ENCODE results near the gene IFT52.
"Not testable (repeated sequence)": the region's sequence is repeated elsewhere in the genome, so short reads cannot be mapped to it uniquely, and the experiment has no call there.

Gene IFT52

GRCh38 chr20:43590036-43590391, 723 bp upstream of the IFT52 start:
- Histone ChIP-seq H3K27me3 (ENCODE audit: control insufficient read depth, insufficient read depth, low read length) (no peaks in the 10 kb centered on the region), H3K9me3 (replicated peaks; ENCODE audit: low read length) (no peaks in the 10 kb centered on the region), H3K4me1 (ENCODE audit: control insufficient read depth, insufficient read depth, low read length) (peaks cover 17% of the 10 kb centered on the region), H3K4me3 (ENCODE audit: low read length) (peak overlapping the region; percentile 97), H3K4me2 (ENCODE audit: low read length) (peak overlapping the region; percentile 82), H3K36me3 (ENCODE audit: insufficient read depth, low read length) (peaks cover 4% of the 10 kb centered on the region), H3K9ac (ENCODE audit: low read depth, low read length) (peak overlapping the region; percentile 90)

- not testable (repeated sequence) for H3K27me3 ChIP-seq (ENCODE audit: control insufficient read depth, insufficient read depth, low read length); H3K4me2 ChIP-seq (ENCODE audit: low read length); H3K9ac ChIP-seq (ENCODE audit: low read depth, low read length); H3K4me3 ChIP-seq (ENCODE audit: low read length); H3K4me1 ChIP-seq (ENCODE audit: control insufficient read depth, insufficient read depth, low read length); H3K9me3 ChIP-seq (replicated peaks; ENCODE audit: low read length)
- peaks cover 30% of the 10 kb centered on the region for H3K36me3 ChIP-seq (ENCODE audit: insufficient read depth, low read length)
These were observed 11.2 kb downstream of the IFT52 start for GRCh38 chr20:43601960-43602359.

DNA sequence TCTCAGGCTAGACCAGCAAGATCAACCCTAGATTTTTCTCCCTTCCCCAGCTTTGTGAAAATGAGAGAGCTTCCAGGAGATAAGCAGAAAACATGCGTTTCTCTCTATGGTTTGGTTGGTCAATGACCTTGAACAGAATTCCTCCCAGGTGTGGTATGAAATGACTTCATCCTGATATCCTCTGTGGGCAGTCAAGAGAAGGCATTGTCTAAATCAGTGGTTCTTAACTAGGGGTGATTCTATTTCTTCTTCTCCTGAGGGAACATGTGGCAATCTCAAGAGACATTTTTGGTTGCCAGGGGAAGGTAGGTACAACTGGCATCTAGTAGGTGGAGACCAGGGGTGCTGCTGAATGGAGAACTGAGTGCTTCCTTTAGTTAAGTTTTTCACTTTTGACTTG, 12.4 kb downstream of the IFT52 start:
- no peaks in the 10 kb centered on the region for H3K4me1 ChIP-seq (ENCODE audit: control insufficient read depth, insufficient read depth, low read length)
- no peaks in the 10 kb centered on the region for H3K27me3 ChIP-seq (ENCODE audit: control insufficient read depth, insufficient read depth, low read length)
- H3K9me3 ChIP-seq (replicated peaks; ENCODE audit: low read length): no peaks in the 10 kb centered on the region
- no peak overlapping the region for H3K4me2 ChIP-seq (ENCODE audit: low read length)
- no peak overlapping the region for H3K9ac ChIP-seq (ENCODE audit: low read depth, low read length)
- peaks cover 28% of the 10 kb centered on the region for H3K36me3 ChIP-seq (ENCODE audit: insufficient read depth, low read length)
- H3K4me3 ChIP-seq (ENCODE audit: low read length): no peak overlapping the region

- H3K4me3 ChIP-seq (ENCODE audit: low read length): no peak overlapping the region
- H3K27me3 ChIP-seq (ENCODE audit: control insufficient read depth, insufficient read depth, low read length): no peaks in the 10 kb centered on the region
- no peak overlapping the region for H3K9ac ChIP-seq (ENCODE audit: low read depth, low read length)
- H3K4me1 ChIP-seq (ENCODE audit: control insufficient read depth, insufficient read depth, low read length): no peaks in the 10 kb centered on the region
- no peaks in the 10 kb centered on the region for H3K9me3 ChIP-seq (replicated peaks; ENCODE audit: low read length)
- H3K4me2 ChIP-seq (ENCODE audit: low read length): no peak overlapping the region
- H3K36me3 ChIP-seq (ENCODE audit: insufficient read depth, low read length): peaks cover 18% of the 10 kb centered on the region
These were observed 15.0 kb downstream of the IFT52 start for GRCh38 chr20:43605715-43606114.

DNA sequence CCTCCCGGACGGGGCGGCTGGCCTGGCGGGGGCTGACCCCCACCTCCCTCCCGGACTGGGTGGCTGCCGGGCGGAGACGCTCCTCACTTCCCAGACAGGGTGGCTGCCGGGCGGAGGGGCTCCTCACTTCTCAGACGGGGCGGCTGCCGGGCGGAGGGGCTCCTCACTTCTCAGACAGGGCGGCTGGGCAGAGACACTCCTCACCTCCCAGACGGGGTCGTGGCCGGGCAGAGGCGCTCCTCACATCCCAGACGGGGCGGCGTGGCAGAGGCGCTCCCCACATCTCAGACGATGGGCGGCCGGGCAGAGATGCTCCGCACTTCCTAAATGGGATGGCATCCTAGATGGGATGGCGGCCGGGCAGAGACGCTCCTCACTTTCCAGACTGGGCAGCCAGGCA, 16.5 kb downstream of the IFT52 start:
- not testable (repeated sequence) for H3K9me3 ChIP-seq (replicated peaks; ENCODE audit: low read length)
- H3K36me3 ChIP-seq (ENCODE audit: insufficient read depth, low read length): peaks cover 17% of the 10 kb centered on the region

GRCh38 chr20:43631598-43631997, 40.9 kb downstream of the IFT52 start:
- Histone ChIP-seq H3K27me3 (ENCODE audit: control insufficient read depth, insufficient read depth, low read length) (no peaks in the 10 kb centered on the region), H3K4me1 (ENCODE audit: control insufficient read depth, insufficient read depth, low read length) (no peaks in the 10 kb centered on the region), H3K4me2 (ENCODE audit: low read length) (no peak overlapping the region), H3K4me3 (ENCODE audit: low read length) (no peak overlapping the region), H3K9me3 (replicated peaks; ENCODE audit: low read length) (no peaks in the 10 kb centered on the region), H3K9ac (ENCODE audit: low read depth, low read length) (no peak overlapping the region), H3K36me3 (ENCODE audit: insufficient read depth, low read length) (peaks cover 23% of the 10 kb centered on the region)

More for the DNA sequence above, 16.5 kb downstream of the IFT52 start:
- H3K27me3 ChIP-seq (ENCODE audit: control insufficient read depth, insufficient read depth, low read length); H3K4me3 ChIP-seq (ENCODE audit: low read length); H3K9ac ChIP-seq (ENCODE audit: low read depth, low read length); H3K4me2 ChIP-seq (ENCODE audit: low read length); H3K4me1 ChIP-seq (ENCODE audit: control insufficient read depth, insufficient read depth, low read length): not testable (repeated sequence)

DNA sequence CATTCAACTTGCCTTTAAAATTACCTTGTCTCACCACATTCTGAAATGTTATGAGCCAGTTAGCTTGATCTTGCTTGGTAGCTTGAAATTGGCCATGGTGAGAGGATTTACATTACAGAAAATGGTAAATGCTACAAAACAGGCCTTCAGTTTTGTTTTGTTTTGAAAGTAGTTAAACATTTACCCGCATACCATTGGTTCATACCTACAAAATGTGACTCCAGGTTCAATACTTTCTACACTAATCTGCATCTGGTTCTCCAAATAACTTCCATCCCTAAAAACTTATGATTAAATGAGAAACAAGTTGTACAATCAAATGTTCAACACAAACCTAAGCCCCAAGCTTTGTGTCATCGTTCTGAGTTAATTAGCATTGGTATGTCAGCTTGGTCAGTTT, 45.7 kb downstream of the IFT52 start:
- peaks cover 29% of the 10 kb centered on the region for H3K36me3 ChIP-seq (ENCODE audit: insufficient read depth, low read length)
- H3K9ac ChIP-seq (ENCODE audit: low read depth, low read length): no peak overlapping the region
- no peaks in the 10 kb centered on the region for H3K4me1 ChIP-seq (ENCODE audit: control insufficient read depth, insufficient read depth, low read length)
- no peaks in the 10 kb centered on the region for H3K27me3 ChIP-seq (ENCODE audit: control insufficient read depth, insufficient read depth, low read length)
- H3K4me2 ChIP-seq (ENCODE audit: low read length): no peak overlapping the region
- H3K4me3 ChIP-seq (ENCODE audit: low read length): no peak overlapping the region
- no peaks in the 10 kb centered on the region for H3K9me3 ChIP-seq (replicated peaks; ENCODE audit: low read length)

DNA sequence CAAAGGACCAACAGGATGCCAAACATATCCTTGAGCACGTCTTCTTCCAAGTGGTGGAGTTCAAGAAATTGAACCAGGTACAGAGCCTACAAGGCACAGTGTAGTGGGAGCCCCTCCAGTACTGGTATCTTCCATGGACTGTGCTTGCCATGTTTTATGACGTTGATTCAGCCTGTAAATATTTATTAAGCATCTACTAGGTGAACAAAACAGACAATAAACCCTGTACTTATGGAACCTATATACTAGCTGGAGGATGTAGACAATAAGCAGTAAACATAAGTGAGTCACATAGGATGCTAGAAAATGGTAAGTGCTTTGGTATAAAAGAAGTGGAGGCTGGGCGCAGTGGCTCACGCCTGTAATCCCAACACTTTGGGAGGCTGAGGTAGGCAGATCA, 51.8 kb downstream of the IFT52 start:
- no peaks in the 10 kb centered on the region for H3K4me1 ChIP-seq (ENCODE audit: control insufficient read depth, insufficient read depth, low read length)
- no peaks in the 10 kb centered on the region for H3K9me3 ChIP-seq (replicated peaks; ENCODE audit: low read length)
- H3K36me3 ChIP-seq (ENCODE audit: insufficient read depth, low read length): peaks cover 30% of the 10 kb centered on the region
- no peak overlapping the region for H3K9ac ChIP-seq (ENCODE audit: low read depth, low read length)
- H3K4me2 ChIP-seq (ENCODE audit: low read length): no peak overlapping the region
- no peak overlapping the region for H3K4me3 ChIP-seq (ENCODE audit: low read length)
- no peaks in the 10 kb centered on the region for H3K27me3 ChIP-seq (ENCODE audit: control insufficient read depth, insufficient read depth, low read length)

- H3K4me3 ChIP-seq (ENCODE audit: low read length): no peak overlapping the region
- no peaks in the 10 kb centered on the region for H3K27me3 ChIP-seq (ENCODE audit: control insufficient read depth, insufficient read depth, low read length)
- no peaks in the 10 kb centered on the region for H3K4me1 ChIP-seq (ENCODE audit: control insufficient read depth, insufficient read depth, low read length)
- H3K9ac ChIP-seq (ENCODE audit: low read depth, low read length): no peak overlapping the region
- no peak overlapping the region for H3K4me2 ChIP-seq (ENCODE audit: low read length)
- H3K36me3 ChIP-seq (ENCODE audit: insufficient read depth, low read length): peaks cover 10% of the 10 kb centered on the region
- H3K9me3 ChIP-seq (replicated peaks; ENCODE audit: low read length): no peaks in the 10 kb centered on the region
These were observed 60.3 kb downstream of the IFT52 start for GRCh38 chr20:43650997-43651525.

GRCh38 chr20:43651650-43652184, 61.0 kb downstream of the IFT52 start:
- H3K36me3 ChIP-seq (ENCODE audit: insufficient read depth, low read length); H3K4me1 ChIP-seq (ENCODE audit: control insufficient read depth, insufficient read depth, low read length); H3K4me3 ChIP-seq (ENCODE audit: low read length); H3K27me3 ChIP-seq (ENCODE audit: control insufficient read depth, insufficient read depth, low read length); H3K9ac ChIP-seq (ENCODE audit: low read depth, low read length); H3K4me2 ChIP-seq (ENCODE audit: low read length); H3K9me3 ChIP-seq (replicated peaks; ENCODE audit: low read length): not testable (repeated sequence)

DNA sequence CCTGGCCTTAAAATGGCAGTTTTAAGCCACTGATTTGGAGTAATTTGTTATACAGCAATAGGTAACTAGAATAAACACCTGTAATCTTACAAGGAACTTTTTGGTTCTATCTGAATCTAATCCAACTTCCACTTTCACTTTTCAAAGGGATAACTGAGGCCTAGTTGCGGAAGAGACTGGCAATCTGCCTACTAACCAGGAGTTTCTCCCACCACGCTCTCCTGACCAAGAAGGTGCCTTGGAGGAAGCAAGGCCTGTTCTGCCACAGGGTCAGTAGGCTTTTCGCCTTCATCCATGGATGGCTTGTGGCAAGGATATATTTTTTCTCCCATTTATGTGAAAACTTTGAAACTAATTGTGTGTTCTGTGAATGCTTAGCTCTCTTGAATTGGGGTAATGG, 63.2 kb downstream of the IFT52 start:
- no peak overlapping the region for H3K9ac ChIP-seq (ENCODE audit: low read depth, low read length)
- H3K4me3 ChIP-seq (ENCODE audit: low read length): no peak overlapping the region
- H3K4me2 ChIP-seq (ENCODE audit: low read length): no peak overlapping the region
- H3K9me3 ChIP-seq (replicated peaks; ENCODE audit: low read length): no peaks in the 10 kb centered on the region
- no peaks in the 10 kb centered on the region for H3K27me3 ChIP-seq (ENCODE audit: control insufficient read depth, insufficient read depth, low read length)
- H3K36me3 ChIP-seq (ENCODE audit: insufficient read depth, low read length): no peaks in the 10 kb centered on the region
- peaks cover 14% of the 10 kb centered on the region for H3K4me1 ChIP-seq (ENCODE audit: control insufficient read depth, insufficient read depth, low read length)

- not testable (repeated sequence) for H3K4me3 ChIP-seq (ENCODE audit: low read length); H3K36me3 ChIP-seq (ENCODE audit: insufficient read depth, low read length); H3K4me2 ChIP-seq (ENCODE audit: low read length); H3K27me3 ChIP-seq (ENCODE audit: control insufficient read depth, insufficient read depth, low read length); H3K9ac ChIP-seq (ENCODE audit: low read depth, low read length); H3K9me3 ChIP-seq (replicated peaks; ENCODE audit: low read length)
- peaks cover 14% of the 10 kb centered on the region for H3K4me1 ChIP-seq (ENCODE audit: control insufficient read depth, insufficient read depth, low read length)
These were observed 64.4 kb downstream of the IFT52 start for GRCh38 chr20:43655176-43655575.

Data from skeletal muscle satellite cell (primary cell).